Nephron (organoid): ENCODE results near the gene EXOC3L1.

Experiments
- H3K27ac Mint-ChIP-seq, 3 experiments: 2 replicates each; pipeline ENCODE4 v1.8.0; 2020; ENCODE audit warnings: mixed read lengths in 3 of 3, mild to moderate bottlenecking in 2 of 3, moderate library complexity in 1 of 3
- H3K27me3 Mint-ChIP-seq: 2 replicates; pipeline ENCODE4 v1.8.0; 2021; ENCODE audit warnings: low read depth, mild to moderate bottlenecking, moderate library complexity, mixed read lengths
- H3K36me3 Mint-ChIP-seq: 2 replicates; pipeline ENCODE4 v1.8.0; 2020; ENCODE audit warnings: low read depth, mixed read lengths
- H3K4me1 Mint-ChIP-seq: 2 replicates; pipeline ENCODE4 v1.8.0; 2020; ENCODE audit warnings: mixed read lengths
- H3K4me3 Mint-ChIP-seq, 3 experiments: 2 replicates each; pipeline ENCODE4 v1.8.0; 2020; ENCODE audit warnings: mild to moderate bottlenecking in 3 of 3, mixed read lengths in 3 of 3, moderate library complexity in 2 of 3
- H3K9me3 Mint-ChIP-seq: 2 replicates; pipeline ENCODE4 v1.8.0; 2020; ENCODE audit warnings: mixed read lengths
- CTCF ChIP-seq, 3 experiments: fragments of 200-600 bp; sonication (generic); IDR thresholded peaks; one replicate each; pipeline ENCODE4 v1.5.0; 2021; ENCODE audit warnings: antibody characterized with exemption in 3 of 3; ENCODE audit not compliant: unreplicated experiment in 3 of 3

Gene EXOC3L1

GRCh38 chr16:67228905-67229304, 39.0 kb upstream of the EXOC3L1 start:
- H3K4me3 Mint-ChIP-seq = peak overlapping the region; percentile 99 to 100 (median 99)
- no peak for TF ChIP-seq CTCF (IDR thresholded peaks at IDR 0.05; ENCODE audit: unreplicated experiment in 3 of 3)
- peaks cover 18% of the 10 kb centered on the region for H3K36me3 Mint-ChIP-seq
- H3K27me3 Mint-ChIP-seq = no peaks in the 10 kb centered on the region
- no peak overlapping the region for H3K27ac Mint-ChIP-seq
- peaks cover 25% of the 10 kb centered on the region for H3K4me1 Mint-ChIP-seq
- H3K9me3 Mint-ChIP-seq = no peaks in the 10 kb centered on the region

- Mint-ChIP-seq H3K27me3 (no peaks in the 10 kb centered on the region), H3K9me3 (no peaks in the 10 kb centered on the region), H3K4me1 (peaks cover 25% of the 10 kb centered on the region), H3K27ac (no peak overlapping the region), H3K36me3 (peaks cover 14% of the 10 kb centered on the region), H3K4me3 (peak overlapping the region; percentile 99 to 100 (median 99))
- TF ChIP-seq CTCF (IDR thresholded peaks at IDR 0.05; ENCODE audit: unreplicated experiment in 3 of 3) = no peak
These were observed 38.3 kb upstream of the EXOC3L1 start for GRCh38 chr16:67228034-67228785.

GRCh38 chr16:67227567-67227921, 37.6 kb upstream of the EXOC3L1 start:
- H3K9me3 Mint-ChIP-seq = no peaks in the 10 kb centered on the region
- no peak overlapping the region for H3K27ac Mint-ChIP-seq
- TF ChIP-seq CTCF (IDR thresholded peaks at IDR 0.05; ENCODE audit: unreplicated experiment in 3 of 3) = no peak
- H3K4me1 Mint-ChIP-seq = peaks cover 25% of the 10 kb centered on the region
- no peaks in the 10 kb centered on the region for H3K27me3 Mint-ChIP-seq
- peak overlapping the region; percentile 99 to 100 (median 99) for H3K4me3 Mint-ChIP-seq
- H3K36me3 Mint-ChIP-seq = peaks cover 13% of the 10 kb centered on the region

- Mint-ChIP-seq H3K9me3 (no peaks in the 10 kb centered on the region), H3K36me3 (peaks cover 13% of the 10 kb centered on the region), H3K4me3 (peak within 1 kb of the TSS; percentile 99 to 100 (median 99)), H3K27me3 (no peaks in the 10 kb centered on the region), H3K27ac (peak within 1 kb of the TSS; percentile 77 to 93 (median 81)), H3K4me1 (peaks cover 25% of the 10 kb centered on the region)
- no peak for TF ChIP-seq CTCF (IDR thresholded peaks at IDR 0.05; ENCODE audit: unreplicated experiment in 3 of 3)
These were observed 37.0 kb upstream of the EXOC3L1 start, which contains the start of gene TMEM208 for GRCh38 chr16:67226804-67227566. TMEM208 (plus strand) TSS chr16:67227130; CDS start chr16:67227219, 89 bp downstream.

- Mint-ChIP-seq H3K27me3 (no peaks in the 10 kb centered on the region), H3K27ac (peak overlapping the region; percentile 77 to 93 (median 81)), H3K36me3 (peaks cover 13% of the 10 kb centered on the region), H3K4me3 (peak overlapping the region; percentile 99 to 100 (median 99)), H3K9me3 (no peaks in the 10 kb centered on the region), H3K4me1 (peaks cover 25% of the 10 kb centered on the region)
- no peak for TF ChIP-seq CTCF (IDR thresholded peaks at IDR 0.05; ENCODE audit: unreplicated experiment in 3 of 3)
These were observed 36.4 kb upstream of the EXOC3L1 start for GRCh38 chr16:67226295-67226803.
